GM23248 (cell line): ENCODE measurements around the gene ATP5IF1.

Experiments used
- EZH2 ChIP-seq: fragments of 200-600 bp; sonication (generic); IDR thresholded peaks from 2 replicates; pipeline ENCODE4 v1.6.1; 2018; ENCODE audit warnings: antibody characterized with exemption, mild to moderate bottlenecking; ENCODE audit not compliant: insufficient read depth, poor library complexity, severe bottlenecking
- EZH2phosphoT487 ChIP-seq: fragments of 200-600 bp; sonication (generic); IDR thresholded peaks from 2 replicates; pipeline ENCODE4 v1.6.1; 2018; ENCODE audit warnings: antibody characterized with exemption, moderate library complexity, mild to moderate bottlenecking, low read depth; ENCODE audit not compliant: insufficient read depth

DNA sequence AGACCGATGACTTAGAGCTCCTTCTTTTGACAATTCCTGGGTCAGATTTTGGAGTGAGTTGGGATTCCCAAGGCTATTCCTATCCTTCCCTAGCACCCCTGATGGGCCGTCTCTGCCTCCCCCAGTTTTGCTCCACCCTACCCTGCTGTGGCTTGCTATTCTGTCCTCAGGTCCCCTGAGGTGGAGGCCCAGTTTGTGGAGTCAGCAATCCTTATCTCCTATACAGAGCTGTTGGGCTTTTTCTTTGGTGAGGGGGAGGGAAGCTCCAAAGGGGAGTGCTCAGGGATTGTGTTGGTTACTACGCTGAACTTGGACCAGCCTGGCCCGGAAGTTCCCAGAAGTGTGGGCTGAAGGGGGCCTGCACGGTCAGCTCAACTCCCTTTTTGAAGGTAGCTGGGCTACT is 31.0 kb downstream of the ATP5IF1 start:
- TF ChIP-seq EZH2: no peak
- TF ChIP-seq EZH2phosphoT487: no peak
